ENCODE results near the gene MPC1L.
A peak's percentile ranks its signal among the peaks of the same experiment; 100 is the strongest.

MPC1L gene

DNA sequence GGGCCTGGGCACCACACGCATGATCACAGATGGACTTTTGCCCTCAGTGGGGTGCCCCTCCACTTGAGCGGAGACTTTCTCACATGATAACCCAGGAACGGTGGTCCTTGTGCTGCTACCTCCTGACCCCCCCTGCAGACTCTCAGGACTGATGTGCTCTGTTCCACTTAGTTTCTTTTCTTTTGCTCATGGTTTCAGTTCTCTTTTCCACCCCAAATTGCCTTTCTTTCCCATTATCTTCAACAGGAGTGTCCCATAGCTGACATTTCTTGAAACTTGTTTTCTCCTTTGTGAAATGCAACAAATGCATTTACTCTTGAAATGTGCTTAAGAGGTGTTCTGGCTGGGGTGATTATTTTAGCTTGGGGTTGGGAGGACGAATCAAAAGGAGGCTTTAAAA lies 9.0 kb downstream of the MPC1L start:
- DNase-seq: no peak

DNA sequence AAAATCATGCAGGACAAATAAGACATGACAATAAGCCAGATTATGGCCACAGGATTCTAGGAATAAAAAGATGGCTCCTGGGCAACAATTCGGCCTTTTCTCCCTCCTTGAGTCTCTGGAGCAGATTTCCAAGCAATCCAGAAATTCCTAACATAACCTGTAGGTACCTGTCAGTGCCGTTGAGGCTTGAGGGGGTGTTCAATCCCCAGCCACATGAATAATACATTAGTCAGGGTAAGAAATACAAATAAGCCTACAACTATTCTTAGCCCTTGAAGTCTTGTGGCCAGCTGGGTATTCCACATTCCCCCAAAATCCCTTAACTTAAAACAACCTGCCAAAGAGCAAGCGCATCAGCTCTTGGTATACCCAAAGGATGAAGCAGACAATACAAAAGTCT lies 14.5 kb downstream of the MPC1L start:
- no peak for DNase-seq

DNA sequence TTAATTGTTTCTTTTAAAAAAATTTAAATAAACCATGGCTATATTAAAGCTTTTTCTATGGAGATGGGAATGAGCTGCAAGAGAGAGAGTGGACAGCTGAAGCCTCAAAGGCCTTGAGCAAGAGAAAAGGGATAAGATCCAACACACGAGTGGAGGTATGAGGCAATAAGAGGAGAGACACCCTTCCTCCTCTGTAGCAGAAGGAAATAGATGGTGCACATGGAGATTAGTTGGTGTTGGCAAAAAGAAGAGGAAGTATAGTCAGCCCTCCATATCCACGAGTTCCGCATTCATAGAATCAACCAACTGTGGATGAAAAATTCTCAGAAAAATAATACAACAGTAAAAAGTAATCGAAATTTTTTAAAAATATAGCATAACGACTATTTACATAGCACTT lies 20.9 kb downstream of the MPC1L start:
- peak; percentile 51 for DNase-seq

DNA sequence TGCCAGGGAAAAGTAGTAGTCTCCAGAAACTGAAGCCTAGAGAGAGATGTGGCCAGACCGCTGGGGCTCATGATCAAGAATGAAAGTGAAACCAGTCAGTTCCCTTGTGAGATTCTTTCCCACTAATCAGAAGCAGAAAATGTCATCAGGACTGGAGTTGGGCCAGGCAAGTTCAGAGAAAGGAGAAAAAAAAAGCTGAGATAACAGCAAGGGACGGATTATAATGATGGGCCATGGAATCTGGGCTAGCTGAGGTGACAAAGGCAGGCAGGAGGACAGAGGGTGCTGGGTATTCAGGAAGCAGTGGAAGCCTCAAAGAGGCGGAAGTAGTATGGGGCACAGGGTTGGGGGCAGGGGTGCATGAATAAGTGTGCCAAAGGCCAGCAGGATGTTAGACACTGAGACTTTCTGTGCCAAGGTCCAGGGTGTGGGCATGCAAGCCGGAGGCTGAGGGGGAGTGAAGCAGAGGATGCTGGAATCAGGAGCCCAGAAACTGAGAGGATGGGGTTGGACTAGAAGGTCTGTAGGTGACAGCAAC lies 21.7 kb downstream of the MPC1L start:
- DNase-seq: no peak

DNA sequence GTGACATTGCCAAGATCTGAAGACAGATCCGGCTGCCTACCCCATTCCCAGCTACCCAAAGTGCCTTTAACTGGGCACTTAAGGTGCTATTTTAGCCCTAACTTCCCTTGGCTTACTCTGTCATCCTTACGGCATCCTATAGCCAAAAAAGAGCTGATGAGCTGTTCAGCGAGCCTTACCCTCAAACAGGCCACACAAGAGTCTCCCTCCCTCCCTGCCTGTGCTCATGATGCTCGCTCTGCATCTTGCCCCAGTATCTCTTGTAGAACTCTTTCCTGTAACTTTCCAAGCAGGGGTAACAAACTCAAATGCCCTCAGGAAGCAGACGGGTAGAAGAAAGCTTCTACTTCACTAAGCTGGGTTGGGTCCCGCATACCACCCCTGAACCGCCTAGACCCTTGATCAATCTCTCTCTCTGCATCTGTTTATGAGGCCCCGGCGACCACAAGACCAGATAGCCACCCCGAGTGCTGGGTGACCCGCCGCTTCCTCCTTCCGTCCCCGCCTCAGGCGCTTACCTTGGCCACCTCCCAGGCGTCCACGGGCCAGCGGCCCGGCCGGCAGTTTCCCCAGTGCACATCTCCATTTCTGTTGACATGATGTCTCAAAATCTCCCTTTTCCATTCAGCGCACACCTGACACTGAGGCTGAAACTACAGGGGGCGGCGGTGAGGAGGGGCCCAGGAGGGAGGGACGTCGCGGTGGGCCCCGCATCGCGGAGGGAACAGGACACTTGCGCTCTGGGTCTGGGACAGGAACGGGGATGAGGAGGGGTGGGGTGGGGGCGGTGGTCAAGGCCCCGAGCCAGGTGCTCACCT lies 23.5 kb downstream of the MPC1L start:
- no peak for DNase-seq

DNA sequence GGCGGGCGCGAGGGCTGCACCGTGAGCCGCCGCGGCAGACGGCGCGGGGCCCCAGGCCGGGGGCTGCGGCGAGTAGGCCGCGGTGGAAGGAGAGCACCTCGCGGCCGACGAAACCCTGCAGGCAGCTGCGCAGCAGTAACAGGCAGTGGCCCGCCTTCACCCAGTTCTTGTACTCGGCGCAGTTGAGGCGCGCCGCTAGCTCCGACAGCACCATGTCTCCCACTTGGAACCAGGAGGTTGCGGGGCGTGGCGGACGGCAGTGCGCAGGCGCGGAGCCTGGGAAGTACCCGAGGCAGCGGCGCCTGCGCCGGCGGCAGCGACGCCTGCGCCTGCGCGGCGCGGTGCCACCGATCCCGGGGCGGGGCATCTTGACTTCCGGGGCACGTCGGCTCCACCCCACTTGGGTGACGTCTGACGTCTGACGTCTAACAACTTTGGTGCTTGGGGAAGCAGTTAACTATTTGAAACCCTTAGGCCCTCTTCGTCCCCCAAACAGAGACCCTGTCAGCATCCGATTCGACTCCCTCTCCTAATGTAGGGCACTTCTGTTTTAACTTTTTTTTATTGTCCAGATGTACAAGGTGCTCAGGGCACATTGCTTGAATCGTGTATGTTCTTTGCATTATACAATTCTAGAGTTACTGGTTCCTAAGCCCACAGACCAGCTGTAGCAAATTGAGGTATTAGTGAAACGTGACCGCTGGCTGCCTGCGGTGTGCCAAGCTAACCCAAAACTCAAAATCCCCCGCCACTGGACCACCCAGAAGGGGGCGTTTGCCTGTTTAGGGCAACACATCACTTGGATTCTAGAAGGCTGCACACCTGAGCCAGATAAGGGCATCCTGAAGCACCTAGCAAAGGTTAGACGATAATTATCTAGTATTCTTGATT lies 24.3 kb downstream of the MPC1L start, which contains the start of gene CXorf38:
TSS of gene CXorf38 (minus strand) at position 255 of the 891 bp plus-strand sequence. CDS start at position 214, 41 bp downstream.
- peak; percentile 12 for DNase-seq

DNA sequence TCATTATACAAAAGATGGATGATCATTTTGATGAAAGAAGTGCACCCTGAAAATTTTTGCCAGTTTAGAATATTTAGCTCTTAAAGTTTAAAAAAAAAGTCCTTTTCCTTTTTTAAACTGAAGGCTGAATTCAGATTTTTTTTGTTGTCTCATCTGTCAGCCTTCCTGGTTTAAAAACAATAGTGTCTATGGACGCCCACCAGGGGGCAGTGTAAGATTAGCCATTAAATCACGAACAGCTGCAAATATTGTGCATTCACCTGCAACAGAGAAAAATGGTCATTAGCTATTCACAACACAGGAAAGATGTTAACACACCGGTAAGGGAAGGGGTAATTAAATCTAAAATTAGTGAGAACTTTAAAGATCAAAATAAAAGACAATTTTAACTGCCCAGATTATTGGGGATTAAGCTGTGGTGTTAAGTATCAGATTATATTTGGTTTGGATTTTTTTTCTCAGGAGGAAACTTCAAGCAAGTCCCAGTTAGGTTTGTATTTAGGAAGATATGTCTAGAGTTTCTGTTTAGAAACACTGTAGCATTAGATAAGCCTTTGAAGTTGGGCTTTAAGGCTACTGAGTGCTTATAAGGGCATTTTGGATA lies 28.5 kb downstream of the MPC1L start:
- no peak for DNase-seq

DNA sequence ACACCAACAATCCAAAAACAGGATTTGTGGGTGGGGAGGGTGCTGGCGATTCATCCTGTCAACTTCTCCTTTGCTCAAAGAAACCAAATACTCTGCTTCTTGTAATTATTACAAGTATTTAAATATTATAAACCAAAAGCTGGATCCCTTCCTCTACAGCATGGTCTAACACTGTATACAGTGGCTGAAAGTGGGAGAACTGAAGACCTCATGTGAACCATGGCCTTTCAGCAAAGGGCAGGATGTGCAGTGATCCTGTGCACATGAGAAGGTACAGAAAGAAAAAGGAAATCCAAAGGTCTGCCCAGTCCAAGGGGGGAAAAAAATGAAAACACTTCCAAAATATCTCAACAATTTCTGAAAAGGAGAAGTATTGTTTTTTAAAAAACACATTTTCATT lies 29.4 kb downstream of the MPC1L start:
- DNase-seq: no peak

DNA sequence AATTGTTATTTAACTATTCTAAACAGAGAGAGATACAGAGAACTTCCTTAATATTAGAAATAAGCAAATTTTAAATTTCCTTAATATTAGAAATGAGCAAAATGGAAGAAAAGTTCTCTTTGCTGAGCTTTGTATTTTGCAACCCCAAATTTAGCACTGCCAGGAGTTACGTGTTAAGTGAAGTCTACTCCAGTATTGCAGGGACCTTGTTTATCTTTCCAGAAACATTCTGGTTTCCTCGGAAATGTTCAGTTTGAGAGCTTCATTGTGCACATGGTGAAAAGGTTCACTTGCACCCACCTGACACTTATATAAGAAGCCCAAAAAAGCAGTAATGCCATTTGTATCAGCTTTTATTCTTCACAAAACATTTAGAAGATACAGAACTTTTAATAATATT lies 30.3 kb downstream of the MPC1L start:
- no peak for DNase-seq

DNA sequence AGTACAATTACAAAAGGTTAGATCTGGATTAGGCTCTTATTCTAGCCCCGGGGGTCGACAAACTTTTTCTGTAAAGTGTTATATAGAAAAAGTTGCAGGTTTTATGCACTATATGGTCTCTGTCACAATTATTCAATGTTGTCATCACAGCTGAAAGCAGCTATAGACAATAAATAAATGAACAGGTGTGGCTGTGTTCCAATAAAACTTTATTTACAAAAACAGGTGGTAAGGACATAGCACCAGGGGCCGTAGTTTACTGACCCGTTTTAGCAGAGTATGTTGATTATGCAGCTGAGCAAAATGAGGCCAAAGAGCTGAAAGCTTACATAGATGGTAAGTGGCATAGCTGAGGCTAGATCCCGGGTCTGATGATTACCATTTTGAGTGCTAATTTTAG lies 37.2 kb downstream of the MPC1L start:
- no peak for DNase-seq

DNA sequence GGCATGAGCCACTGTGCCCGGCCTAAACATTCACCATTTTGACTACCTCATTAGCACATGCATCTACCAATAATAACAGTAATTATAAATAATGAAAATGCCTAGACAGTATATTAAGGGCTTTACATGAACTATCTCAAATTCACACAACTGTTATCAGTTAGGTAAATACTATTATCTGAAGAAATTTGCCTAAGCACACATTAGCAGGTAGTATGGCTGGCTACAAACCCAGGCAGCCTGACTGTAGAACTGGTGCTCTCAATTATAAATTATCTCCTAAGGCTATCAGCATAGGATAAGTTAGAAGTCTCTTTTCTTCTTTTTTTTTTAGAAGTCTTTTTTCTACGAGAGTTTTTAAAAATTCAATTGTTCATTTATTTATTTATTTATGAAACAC lies 38.3 kb downstream of the MPC1L start:
- DNase-seq: no peak

DNA sequence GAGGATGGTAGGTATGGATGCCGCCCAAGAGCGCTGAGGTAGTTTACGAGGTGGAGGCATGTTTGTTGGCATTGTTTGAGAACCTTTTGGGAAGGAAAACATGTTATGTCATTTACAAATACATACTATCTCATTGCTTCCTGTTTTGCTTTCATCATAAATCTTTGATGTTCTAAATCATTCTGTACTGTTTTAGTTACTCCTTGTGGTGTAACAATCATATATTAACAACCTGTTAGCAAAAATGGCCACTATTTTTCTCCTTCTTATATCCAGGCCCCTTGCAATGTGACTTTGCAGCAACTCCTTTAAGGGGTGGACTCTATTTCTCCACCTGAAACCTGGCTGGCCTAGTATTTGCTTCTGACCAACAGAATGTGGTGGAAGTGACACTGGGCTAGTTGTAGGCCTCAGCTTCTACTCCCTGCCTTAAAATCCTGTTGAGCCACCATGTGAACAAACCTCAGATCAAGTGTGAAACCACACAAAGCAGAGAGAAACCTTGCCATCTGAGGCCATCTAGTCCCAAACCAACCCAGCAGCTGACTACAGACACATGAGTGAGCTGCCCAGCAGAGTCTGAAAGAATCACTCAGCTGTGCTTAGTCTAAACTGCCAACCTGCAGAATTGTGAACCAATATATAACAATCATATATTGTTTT lies 40.0 kb downstream of the MPC1L start:
- DNase-seq: no peak

DNA sequence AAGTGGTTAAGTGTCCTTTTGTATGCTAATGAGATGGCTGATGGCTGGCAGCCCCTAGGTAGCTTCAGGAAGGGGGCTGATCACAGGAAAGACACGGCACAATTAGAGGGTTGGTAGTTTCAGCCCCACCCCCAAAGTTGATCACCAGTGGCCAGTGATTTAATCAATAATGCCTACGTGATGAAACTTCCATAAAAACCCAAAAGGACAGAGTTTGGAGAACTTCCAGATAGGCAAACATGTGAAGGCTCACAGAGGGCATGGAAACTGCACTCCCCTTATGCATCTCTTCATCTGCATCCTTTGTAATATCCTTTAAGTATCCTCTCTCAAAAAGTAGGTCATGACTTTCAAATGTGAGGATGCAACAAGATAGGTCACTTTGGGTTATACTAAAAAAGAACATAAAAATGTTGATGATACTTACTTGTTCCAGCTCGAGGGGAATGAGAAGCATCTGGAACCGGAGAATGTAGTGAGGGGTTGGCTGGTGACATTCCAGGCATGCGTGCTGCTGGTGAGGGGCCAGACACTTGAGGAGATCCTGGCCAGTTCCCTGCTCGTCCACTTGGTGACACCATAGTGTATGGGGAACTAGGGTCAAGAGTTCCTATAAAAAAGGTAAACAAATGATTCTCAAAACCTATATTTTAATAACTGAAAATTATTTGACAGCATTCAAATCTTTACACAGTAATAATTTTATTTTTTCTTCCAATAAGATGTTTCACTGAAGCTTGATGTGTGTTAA lies 40.8 kb downstream of the MPC1L start:
- no peak for DNase-seq

DNA sequence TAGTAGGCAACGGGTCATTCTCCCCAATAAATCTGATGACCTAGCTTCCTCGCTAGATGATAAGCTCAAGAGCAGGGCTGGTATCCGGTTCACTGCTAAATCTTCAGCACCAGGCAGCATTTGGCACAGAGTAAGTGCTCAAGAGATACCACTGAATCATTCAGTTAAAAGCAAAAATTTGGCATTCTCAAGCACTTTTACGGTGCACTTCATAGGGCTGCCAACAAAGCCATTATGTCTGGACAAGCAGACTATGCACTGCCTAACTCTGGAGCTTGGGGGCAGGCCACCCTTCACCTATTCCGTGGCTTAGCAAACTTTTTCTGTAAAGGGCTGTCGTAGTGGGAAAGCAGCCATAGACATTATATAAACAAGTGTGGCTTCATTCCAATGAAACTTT lies 47.9 kb downstream of the MPC1L start:
- no peak for DNase-seq

Data from SIG-M5 (cell line).